ENCODE results near the gene TTC31.
A peak's percentile ranks its signal among the peaks of the same experiment; 100 is the strongest.

DNA sequence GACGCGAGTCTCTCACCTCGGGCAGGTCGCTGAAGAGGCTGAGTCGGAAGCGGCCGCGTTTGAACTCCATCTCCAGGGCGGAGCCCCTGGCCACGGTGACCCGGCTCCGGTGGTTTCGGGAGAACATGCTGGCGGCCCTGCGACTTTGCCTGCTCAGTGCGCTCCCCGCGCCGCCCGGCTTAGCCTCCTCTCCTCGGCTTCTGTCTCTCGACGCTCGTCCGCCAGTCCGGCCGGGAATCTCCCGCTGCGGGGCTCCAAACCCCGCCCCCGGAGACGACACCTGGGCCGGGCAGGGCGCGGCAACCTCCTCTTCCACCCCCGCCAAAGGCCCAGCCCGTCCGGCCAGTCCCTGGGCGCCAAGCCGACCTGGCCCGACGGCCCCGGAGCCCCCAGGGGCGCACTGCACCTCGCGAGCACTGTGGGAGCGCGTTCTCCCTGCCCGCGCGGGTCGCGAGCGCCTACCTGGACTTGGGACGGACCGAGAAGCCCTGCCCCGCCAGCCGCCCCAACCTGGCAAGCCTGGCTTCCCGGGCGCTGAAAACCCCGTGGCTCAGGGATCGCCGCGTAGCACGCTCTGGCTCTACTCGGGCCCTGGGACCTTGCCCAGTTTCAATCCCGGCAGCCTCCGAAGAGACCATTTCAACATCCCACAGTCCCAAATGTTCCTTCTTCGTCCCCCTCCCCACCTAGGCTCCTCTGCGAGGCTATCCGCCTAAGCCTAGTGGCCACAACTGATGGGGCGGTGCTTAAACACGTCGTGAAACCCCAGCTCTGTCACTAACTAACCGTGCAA, 41.0 kb upstream of the TTC31 start, which contains the start of gene RTKN:
- TF ChIP-seq, protein P1, sequence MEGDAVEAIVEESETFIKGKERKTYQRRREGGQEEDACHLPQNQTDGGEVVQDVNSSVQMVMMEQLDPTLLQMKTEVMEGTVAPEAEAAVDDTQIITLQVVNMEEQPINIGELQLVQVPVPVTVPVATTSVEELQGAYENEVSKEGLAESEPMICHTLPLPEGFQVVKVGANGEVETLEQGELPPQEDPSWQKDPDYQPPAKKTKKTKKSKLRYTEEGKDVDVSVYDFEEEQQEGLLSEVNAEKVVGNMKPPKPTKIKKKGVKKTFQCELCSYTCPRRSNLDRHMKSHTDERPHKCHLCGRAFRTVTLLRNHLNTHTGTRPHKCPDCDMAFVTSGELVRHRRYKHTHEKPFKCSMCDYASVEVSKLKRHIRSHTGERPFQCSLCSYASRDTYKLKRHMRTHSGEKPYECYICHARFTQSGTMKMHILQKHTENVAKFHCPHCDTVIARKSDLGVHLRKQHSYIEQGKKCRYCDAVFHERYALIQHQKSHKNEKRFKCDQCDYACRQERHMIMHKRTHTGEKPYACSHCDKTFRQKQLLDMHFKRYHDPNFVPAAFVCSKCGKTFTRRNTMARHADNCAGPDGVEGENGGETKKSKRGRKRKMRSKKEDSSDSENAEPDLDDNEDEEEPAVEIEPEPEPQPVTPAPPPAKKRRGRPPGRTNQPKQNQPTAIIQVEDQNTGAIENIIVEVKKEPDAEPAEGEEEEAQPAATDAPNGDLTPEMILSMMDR (IDR thresholded peaks at IDR 0.05; ENCODE audit: low read depth, low read length, missing input control): peak; percentile 19
- TF ChIP-seq SP1 (IDR thresholded peaks at IDR 0.05): peak; percentile 80
- TF ChIP-seq RAD21 (IDR thresholded peaks at IDR 0.05): peak in 1 of 2 donors; percentile 44
- peak; percentile 91 for TF ChIP-seq TAF1 (conservative IDR thresholded peaks at IDR 0.05)
- peak in 1 of 2 donors; percentile 39 for TF ChIP-seq JUND (IDR thresholded peaks at IDR 0.05)
- TF ChIP-seq, protein P2, sequence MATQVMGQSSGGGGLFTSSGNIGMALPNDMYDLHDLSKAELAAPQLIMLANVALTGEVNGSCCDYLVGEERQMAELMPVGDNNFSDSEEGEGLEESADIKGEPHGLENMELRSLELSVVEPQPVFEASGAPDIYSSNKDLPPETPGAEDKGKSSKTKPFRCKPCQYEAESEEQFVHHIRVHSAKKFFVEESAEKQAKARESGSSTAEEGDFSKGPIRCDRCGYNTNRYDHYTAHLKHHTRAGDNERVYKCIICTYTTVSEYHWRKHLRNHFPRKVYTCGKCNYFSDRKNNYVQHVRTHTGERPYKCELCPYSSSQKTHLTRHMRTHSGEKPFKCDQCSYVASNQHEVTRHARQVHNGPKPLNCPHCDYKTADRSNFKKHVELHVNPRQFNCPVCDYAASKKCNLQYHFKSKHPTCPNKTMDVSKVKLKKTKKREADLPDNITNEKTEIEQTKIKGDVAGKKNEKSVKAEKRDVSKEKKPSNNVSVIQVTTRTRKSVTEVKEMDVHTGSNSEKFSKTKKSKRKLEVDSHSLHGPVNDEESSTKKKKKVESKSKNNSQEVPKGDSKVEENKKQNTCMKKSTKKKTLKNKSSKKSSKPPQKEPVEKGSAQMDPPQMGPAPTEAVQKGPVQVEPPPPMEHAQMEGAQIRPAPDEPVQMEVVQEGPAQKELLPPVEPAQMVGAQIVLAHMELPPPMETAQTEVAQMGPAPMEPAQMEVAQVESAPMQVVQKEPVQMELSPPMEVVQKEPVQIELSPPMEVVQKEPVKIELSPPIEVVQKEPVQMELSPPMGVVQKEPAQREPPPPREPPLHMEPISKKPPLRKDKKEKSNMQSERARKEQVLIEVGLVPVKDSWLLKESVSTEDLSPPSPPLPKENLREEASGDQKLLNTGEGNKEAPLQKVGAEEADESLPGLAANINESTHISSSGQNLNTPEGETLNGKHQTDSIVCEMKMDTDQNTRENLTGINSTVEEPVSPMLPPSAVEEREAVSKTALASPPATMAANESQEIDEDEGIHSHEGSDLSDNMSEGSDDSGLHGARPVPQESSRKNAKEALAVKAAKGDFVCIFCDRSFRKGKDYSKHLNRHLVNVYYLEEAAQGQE (IDR thresholded peaks at IDR 0.05): peak; percentile 80
